IMR-90 (cell line): ENCODE data around the gene ABITRAM. TPM values are rescaled to one million over a fixed set of nuclear protein-coding genes. Genes with fewer than 3 reads are reported as not detected.

ENCODE experiments used
- ATAC-seq: fragments of 200-7000 bp; cut with Tn5 transposase; 2 replicates; pipeline ENCODE4 v1.9.1; 2020; ENCODE audit warnings: low read depth, mild to moderate bottlenecking, moderate library complexity
- BruUV-seq: library from RNA; stranded (reverse); fragments of 400-500 nt; replicated peaks from 2 replicates; lab custom pipeline; 2021; lab: Mats Ljungman, UMichigan
- CTCF ChIA-PET: fragments of 300-600 bp; formaldehyde crosslinking; extraction: SDS; loops from one replicate; lab custom pipeline; 2021; ENCODE audit warnings: antibody characterized with exemption; lab: Yijun Ruan, JAX
- POLR2A ChIA-PET: fragments of 300-600 bp; sonication (Branson Sonifier 250); formaldehyde crosslinking; loops from one replicate; lab custom pipeline; 2022; ENCODE audit warnings: antibody characterized with exemption; ENCODE audit not compliant: unreplicated experiment; lab: Charles Lee
- DNase-seq: peaks from one replicate; pipeline ENCODE4 v3.0.0; 2013
- H2AFZ ChIP-seq: replicated peaks from 2 replicates; pipeline ENCODE3; 2013; ENCODE audit warnings: low read length, mild to moderate bottlenecking; ENCODE audit not compliant: poor library complexity
- H2AK5ac ChIP-seq: 2 replicates; pipeline ENCODE4 v1.6.1; 2013; ENCODE audit warnings: low read depth, low read length, inconsistent platforms
- H2AK9ac ChIP-seq: replicated peaks from 2 replicates; pipeline ENCODE3; 2013; ENCODE audit warnings: mild to moderate bottlenecking, low read depth, low read length, moderate library complexity; ENCODE audit not compliant: poor library complexity
- H2BK120ac ChIP-seq: 2 replicates; pipeline ENCODE4 v1.6.1; 2013; ENCODE audit warnings: low read depth, low read length, inconsistent platforms
- H2BK15ac ChIP-seq: 3 replicates; pipeline ENCODE4 v1.6.1; 2013; ENCODE audit warnings: low read depth, low read length, inconsistent platforms
- H2BK20ac ChIP-seq: 2 replicates; pipeline ENCODE4 v1.6.1; 2013; ENCODE audit warnings: low read depth, mild to moderate bottlenecking, inconsistent platforms, low read length, moderate library complexity
- H2BK5ac ChIP-seq: 2 replicates; pipeline ENCODE4 v1.6.1; 2013; ENCODE audit warnings: mild to moderate bottlenecking, low read depth, low read length, inconsistent platforms; ENCODE audit not compliant: poor library complexity, severe bottlenecking
- H3K14ac ChIP-seq: replicated peaks from 2 replicates; pipeline ENCODE4 v1.6.1; 2013; ENCODE audit warnings: low read depth, low read length, inconsistent platforms
- H3K18ac ChIP-seq: 2 replicates; pipeline ENCODE4 v1.6.1; 2013; ENCODE audit warnings: low read depth, low read length, control low read depth
- H3K23ac ChIP-seq: 2 replicates; pipeline ENCODE4 v1.6.1; 2013; ENCODE audit warnings: low read depth, low read length, inconsistent platforms
- H3K27ac ChIP-seq: 2 replicates; pipeline ENCODE4 v1.5.1; 2013; ENCODE audit warnings: mild to moderate bottlenecking, control low read depth, low read length; ENCODE audit not compliant: insufficient read depth
- H3K27me3 ChIP-seq: 2 replicates; pipeline ENCODE4 v1.6.1; 2013; ENCODE audit warnings: low read length; ENCODE audit not compliant: control insufficient read depth, insufficient read depth
- H3K36me3 ChIP-seq: 2 replicates; pipeline ENCODE4 v1.6.1; 2013; ENCODE audit warnings: low read length, mixed read lengths; ENCODE audit not compliant: control insufficient read depth, insufficient read depth
- H3K4ac ChIP-seq: 2 replicates; pipeline ENCODE4 v1.6.1; 2013; ENCODE audit warnings: low read depth, low read length, inconsistent platforms
- H3K4me1 ChIP-seq: 2 replicates; pipeline ENCODE4 v1.6.1; 2013; ENCODE audit warnings: low read length, mixed read lengths; ENCODE audit not compliant: control insufficient read depth, insufficient read depth
- H3K4me2 ChIP-seq: 2 replicates; pipeline ENCODE4 v1.6.1; 2013; ENCODE audit warnings: low read depth, mild to moderate bottlenecking, control low read depth, low read length, moderate library complexity
- H3K4me3 ChIP-seq: 2 replicates; pipeline ENCODE4 v1.5.1; 2013; ENCODE audit warnings: low read depth, mild to moderate bottlenecking, control low read depth, low read length, moderate library complexity; ENCODE audit not compliant: insufficient read depth
- H3K56ac ChIP-seq: 2 replicates; pipeline ENCODE4 v1.6.1; 2013; ENCODE audit warnings: low read length, inconsistent platforms; ENCODE audit not compliant: insufficient read depth; ENCODE audit errors: extremely low read depth
- H3K79me1 ChIP-seq, 2 experiments: 2 replicates each; pipeline ENCODE4 v1.6.1; 2013; ENCODE audit warnings: low read length in 2 of 2, inconsistent platforms in 1 of 2, low read depth in 1 of 2
- H3K9ac ChIP-seq: 2 replicates; pipeline ENCODE4 v1.6.1; 2013; ENCODE audit warnings: low read depth, low read length, control low read depth
- H3K9me1 ChIP-seq: 2 replicates; pipeline ENCODE4 v1.6.1; 2013; ENCODE audit warnings: low read length, inconsistent platforms; ENCODE audit not compliant: insufficient read depth
- H3K9me3 ChIP-seq: 2 replicates; pipeline ENCODE4 v1.6.1; 2013; ENCODE audit warnings: low read length; ENCODE audit not compliant: control insufficient read depth, insufficient read depth
- H4K20me1 ChIP-seq: 2 replicates; pipeline ENCODE4 v1.6.1; 2013; ENCODE audit warnings: low read length, inconsistent platforms; ENCODE audit not compliant: insufficient read depth
- H4K5ac ChIP-seq: 2 replicates; pipeline ENCODE4 v1.6.1; 2013; ENCODE audit warnings: mild to moderate bottlenecking, low read depth, low read length, control low read depth
- H4K8ac ChIP-seq, 2 experiments: 2 replicates each; pipeline ENCODE4 v1.6.1; 2013; ENCODE audit warnings: low read depth in 2 of 2, low read length in 2 of 2, control low read depth in 1 of 2, inconsistent platforms in 1 of 2
- H4K91ac ChIP-seq: 2 replicates; pipeline ENCODE4 v1.6.1; 2013; ENCODE audit warnings: low read depth, low read length, inconsistent platforms; ENCODE audit not compliant: insufficient read depth
- BHLHE40 ChIP-seq: fragments of 150-350 bp; IDR thresholded peaks from 2 replicates; pipeline ENCODE4 v1.6.1; 2016; ENCODE audit warnings: mild to moderate bottlenecking, low read depth, low read length
- CEBPB ChIP-seq: IDR thresholded peaks from 2 replicates; pipeline ENCODE4 v1.6.1; 2012; ENCODE audit warnings: low read depth, low read length, improper control_type of control experiment
- CHD1 ChIP-seq: IDR thresholded peaks from 2 replicates; pipeline ENCODE4 v1.6.1; 2012; ENCODE audit warnings: low read depth, low read length, improper control_type of control experiment
- CTCF ChIP-seq: conservative IDR thresholded peaks from 2 replicates; pipeline ENCODE4 v1.5.1; 2012; ENCODE audit warnings: mild to moderate bottlenecking, low read depth, low read length, improper control_type of control experiment
- ELK1 ChIP-seq: fragments of 150-350 bp; IDR thresholded peaks from 2 replicates; pipeline ENCODE4 v1.6.1; 2016; ENCODE audit warnings: low read depth, mild to moderate bottlenecking, low read length, moderate library complexity, borderline replicate concordance
- FOS ChIP-seq: fragments of 150-350 bp; IDR thresholded peaks from 2 replicates; pipeline ENCODE4 v1.6.1; 2016; ENCODE audit warnings: low read depth, low read length
- MAFK ChIP-seq: IDR thresholded peaks from 2 replicates; pipeline ENCODE4 v1.6.1; 2012; ENCODE audit warnings: low read depth, low read length, improper control_type of control experiment
- POLR2A ChIP-seq: IDR thresholded peaks from 2 replicates; pipeline ENCODE4 v1.6.1; 2012; ENCODE audit warnings: mild to moderate bottlenecking, low read depth, low read length
- RAD21 ChIP-seq: IDR thresholded peaks from 2 replicates; pipeline ENCODE4 v1.6.1; 2012; ENCODE audit warnings: low read length, improper control_type of control experiment
- RCOR1 ChIP-seq: IDR thresholded peaks from 2 replicates; pipeline ENCODE4 v1.6.1; 2012; ENCODE audit warnings: mild to moderate bottlenecking, low read length, improper control_type of control experiment; ENCODE audit not compliant: insufficient replicate concordance
- RFX5 ChIP-seq: IDR thresholded peaks from 2 replicates; pipeline ENCODE4 v1.8.0; 2012; ENCODE audit warnings: low read depth, mild to moderate bottlenecking, low read length, moderate library complexity
- SMC3 ChIP-seq: fragments of 150-350 bp; IDR thresholded peaks from 2 replicates; pipeline ENCODE4 v1.6.1; 2016; ENCODE audit warnings: low read depth, mild to moderate bottlenecking, antibody characterized with exemption, low read length, moderate library complexity
- WGBS, 2 experiments: methylation state at CpG; one replicate each; pipeline versions ENCODE4 v1.1.5 to v1.1.7; 2013; ENCODE audit warnings: missing lambda C conversion rate in 2 of 2; ENCODE audit not compliant: insufficient read length in 1 of 2; ENCODE audit errors: extremely low coverage in 2 of 2; 5-methylcytosine and 5-hydroxymethylcytosine counted together
- dilution Hi-C: fragments of 300-500 bp; cut with HindIII; formaldehyde crosslinking; loops from one replicate; pipeline ENCODE4 v1.14.3; 2018; ENCODE audit warnings: low sequenced_read_pairs; ENCODE audit not compliant: unreplicated experiment
- in situ Hi-C: fragments of 300-500 bp; cut with MboI; formaldehyde crosslinking; loops from 3 replicates; pipeline ENCODE4 v1.14.3; 2019; ENCODE audit warnings: low sequenced_read_pairs, inconsistent platforms, mixed read lengths
- intact Hi-C: fragments of 100-400 bp; cut with micrococcal nuclease; formaldehyde crosslinking; loops from 2 replicates; pipeline ENCODE4 v1.10.0; 2022
- polyA plus RNA-seq, 3 experiments: library from polyadenylated mRNA; depleted of rRNA; stranded (reverse); fragments of >200 nt; gene quantifications; 2 replicates each; pipeline ENCODE4 v1.2.3, GENCODE V29; 2012; ENCODE audit warnings: low replicate concordance in 1 of 3
- total RNA-seq: library from RNA; depleted of rRNA; stranded (reverse); fragments of >200 nt; gene quantifications from 2 replicates; pipeline ENCODE4 v1.2.3, GENCODE V29; 2012

The ABITRAM gene
- total and polyA plus RNA-seq, 2 of the 4 experiments (the other 2 are of a cell fraction) = 8.6 to 10.3 TPM

- Histone ChIP-seq H3K9me3 (no peaks in the 10 kb centered on the region), H4K91ac (no peak overlapping the region), H3K23ac (no peak overlapping the region), H4K5ac (no peak overlapping the region), H4K8ac (no peak overlapping the region), H3K9ac (no peak overlapping the region), H3K36me3 (peaks cover 2% of the 10 kb centered on the region), H3K56ac (no peak overlapping the region), H2AK9ac (no peak overlapping the region), H3K4me3 (no peak overlapping the region), H2AK5ac (no peak overlapping the region), H2BK120ac (no peak overlapping the region), H3K27me3 (no peaks in the 10 kb centered on the region), H3K27ac (no peak overlapping the region), H3K9me1 (no peaks in the 10 kb centered on the region), H2AFZ (no peak overlapping the region), H2BK5ac (no peak overlapping the region), H3K79me1 (no peaks in the 10 kb centered on the region; a peak in 1 of 4 replicates), H2BK15ac (no peak overlapping the region), H2BK20ac (no peak overlapping the region), H3K4me2 (no peak overlapping the region), H3K14ac (no peak overlapping the region), H3K18ac (no peak overlapping the region), H3K4me1 (no peaks in the 10 kb centered on the region), H3K4ac (no peak overlapping the region), H4K20me1 (no peaks in the 10 kb centered on the region)
- BruUV-seq = no TSS peak
- CTCF ChIA-PET = interaction anchor here (0.6 to 1.3 kb wide), 10 partner anchors 8 to 1488 kb away, joined by 3 to 4 read pairs (median 3); no protein-coding TSS in a partner anchor
- intact Hi-C loops (no loop called here), in situ Hi-C loops (no loop called here), dilution Hi-C loops (no loop called here)
- no CpG with 5 or more reads among the region's 3 CpGs for WGBS, 2 experiments
- DNase-seq = peak; percentile 71
- POLR2A ChIA-PET = interaction anchor here (1.1 kb wide), 1 partner anchor 18 kb away, joined by 3 read pairs; no protein-coding TSS in a partner anchor
- ATAC-seq = peak; percentile 74
- no peak for TF ChIP-seq BHLHE40
- no peak for TF ChIP-seq RCOR1
- no peak for TF ChIP-seq MAFK
- TF ChIP-seq RAD21 = peak; percentile 33; the same call in 1 of the 2 replicates
- TF ChIP-seq POLR2A = no peak
- TF ChIP-seq SMC3 = peak; percentile 38; the same call in 1 of the 2 replicates
- TF ChIP-seq CEBPB = no peak
- no peak for TF ChIP-seq CHD1
- no peak for TF ChIP-seq RFX5
- TF ChIP-seq CTCF = peak; percentile 70
- TF ChIP-seq ELK1 = no peak
- no peak for TF ChIP-seq FOS
Measured at GRCh38 chr9:108953983-108954574, 19.9 kb downstream of the ABITRAM start.
